NCI-H69 (cell line): ENCODE measurements around the gene LCP2.
A peak's percentile ranks its signal among the peaks of the same experiment; 100 is the strongest.

Source experiments
- DNase-seq: peaks from one replicate; lab custom pipeline; 2025; lab: John Stamatoyannopoulos, UW

Gene LCP2

DNA sequence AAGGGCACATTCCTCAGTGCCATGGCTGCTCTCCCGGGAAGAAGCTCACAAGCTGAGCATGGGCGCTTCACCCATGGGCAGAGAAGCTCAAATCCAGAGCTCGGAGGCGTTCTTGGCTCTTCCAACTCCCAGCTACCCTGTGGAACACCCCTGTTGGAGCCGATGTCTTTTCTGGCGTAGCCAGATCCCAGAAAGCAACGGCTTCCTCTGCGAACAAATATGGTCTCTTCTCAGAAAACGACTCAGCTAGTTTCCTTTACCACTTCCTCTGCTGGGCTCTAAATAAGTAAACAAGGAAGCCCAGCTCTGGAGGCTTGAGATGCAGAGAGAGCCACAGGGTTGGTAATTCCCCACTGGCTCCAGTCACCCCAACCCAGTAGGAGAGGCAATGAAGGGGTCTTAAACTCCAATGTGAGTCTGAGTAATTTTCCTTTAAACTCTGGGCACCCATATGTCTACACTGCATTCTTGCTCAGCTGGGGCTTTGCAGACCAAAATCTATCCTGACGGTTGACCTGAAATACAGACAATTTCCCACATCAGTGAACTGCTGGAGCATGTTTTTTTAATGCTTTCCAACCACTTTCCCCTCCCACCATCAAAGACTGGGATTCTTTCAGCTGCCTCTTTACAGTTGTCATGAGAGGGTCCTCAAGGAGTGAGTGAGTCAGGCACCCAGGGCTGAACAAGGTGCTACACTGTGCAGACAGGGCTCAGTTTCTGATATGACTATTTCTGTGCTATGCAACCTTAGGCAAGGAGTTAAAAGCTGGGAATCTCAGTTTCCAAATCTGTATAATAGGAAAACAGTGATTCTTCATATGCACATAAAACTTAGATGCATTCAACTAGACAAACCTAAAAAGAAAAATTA lies at the start of gene LCP2:
Gene LCP2 (minus strand): TSS at position 189 of the 874 bp plus-strand sequence. CDS start 166 bp downstream, at position 23.
- DNase-seq, result no peak

DNA sequence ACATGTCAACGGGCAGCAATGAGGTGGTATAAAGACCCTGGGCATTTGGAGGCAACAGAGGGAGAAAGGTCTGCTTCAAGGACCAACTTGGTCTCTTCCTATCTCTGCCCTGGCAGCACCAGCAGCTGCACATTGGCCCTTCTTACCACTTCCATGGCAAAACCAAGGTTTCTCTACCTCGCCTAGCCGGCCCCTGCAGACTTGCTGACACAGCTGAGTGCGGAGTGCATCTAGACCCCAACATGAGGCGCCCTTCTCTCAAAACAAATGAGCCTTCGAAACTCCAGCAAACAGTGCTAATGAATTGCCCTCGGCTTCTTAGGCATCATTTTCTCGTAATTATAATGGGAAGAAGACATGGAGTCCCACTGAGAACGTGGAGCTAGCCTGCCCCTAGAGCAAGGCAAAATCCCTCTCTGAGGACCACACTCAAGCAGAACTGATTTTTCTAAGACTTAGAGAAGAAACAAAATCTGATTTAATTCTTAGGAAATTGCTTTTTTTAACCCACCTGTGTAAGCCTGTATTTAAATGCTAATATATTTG lies 49.5 kb upstream of the LCP2 start:
- DNase-seq, result no peak

- DNase-seq, result no peak
Observed at GRCh38 chr5:170345971-170346370, 48.4 kb upstream of the LCP2 start.

GRCh38 chr5:170343177-170343576 lies 45.6 kb upstream of the LCP2 start:
- DNase-seq, result no peak

- no peak for DNase-seq
Observed at GRCh38 chr5:170342153-170342725, 44.7 kb upstream of the LCP2 start.

DNA sequence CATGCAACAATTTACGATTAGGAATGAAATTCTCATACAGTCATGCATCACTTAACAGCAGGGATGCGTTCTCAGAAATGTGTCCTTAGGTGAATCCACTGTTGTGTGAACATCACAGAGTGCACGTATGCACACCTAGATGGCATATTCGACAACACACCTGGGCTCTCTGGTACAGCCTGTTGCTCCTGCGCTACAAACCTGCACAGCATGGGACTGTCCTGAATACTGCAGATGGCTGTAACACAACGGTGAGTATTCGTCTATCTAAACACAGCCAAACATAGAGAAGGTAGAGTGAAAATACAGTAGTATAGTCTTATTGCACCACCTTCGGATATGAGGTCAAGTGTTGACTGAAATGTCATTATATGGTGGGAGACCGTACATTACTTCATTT lies 44.0 kb upstream of the LCP2 start:
- DNase-seq, result peak; percentile 12

GRCh38 chr5:170339780-170340167 lies 42.2 kb upstream of the LCP2 start:
- no peak for DNase-seq

DNA sequence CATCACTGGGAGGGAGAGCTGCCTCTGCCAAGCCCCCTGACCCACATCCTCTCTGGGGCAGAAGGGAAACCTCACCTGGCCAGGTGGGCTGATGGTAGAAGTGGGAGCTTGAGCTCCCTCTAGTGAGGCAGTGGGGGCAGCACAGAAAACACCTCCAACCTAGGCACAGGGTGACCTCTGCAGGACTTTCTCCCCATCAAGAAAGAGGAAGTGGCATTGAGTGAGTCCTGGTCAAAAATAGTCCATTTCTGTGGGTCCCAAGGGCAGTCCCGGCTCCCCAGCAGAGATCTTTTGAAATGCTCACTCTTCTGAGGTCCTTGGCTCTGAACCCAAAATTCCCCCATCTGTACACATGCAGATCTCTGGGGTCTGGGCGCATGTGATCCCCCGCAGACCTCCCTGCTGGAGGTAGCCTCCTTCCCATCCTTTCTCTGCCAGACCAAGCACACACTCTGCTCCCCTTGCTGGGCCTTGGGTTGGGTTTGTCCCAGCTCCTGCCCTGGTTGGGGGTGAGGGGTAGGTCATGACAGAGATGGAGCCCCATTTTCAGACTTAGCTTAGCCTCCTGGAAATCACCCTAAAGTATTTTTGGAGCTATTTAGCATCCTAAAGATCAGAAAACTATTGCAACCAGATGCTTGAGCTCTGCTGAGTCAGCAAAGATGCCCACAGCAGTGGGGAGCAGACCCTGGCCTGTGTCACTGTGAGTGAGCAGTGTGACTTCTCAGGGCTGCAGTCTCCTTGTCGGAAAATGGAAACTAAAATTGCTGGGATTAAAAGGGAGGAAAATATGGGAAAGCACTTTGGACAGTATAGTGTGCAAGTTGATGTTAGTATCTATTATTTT lies 41.6 kb upstream of the LCP2 start:
- DNase-seq, result peak; percentile 44

DNA sequence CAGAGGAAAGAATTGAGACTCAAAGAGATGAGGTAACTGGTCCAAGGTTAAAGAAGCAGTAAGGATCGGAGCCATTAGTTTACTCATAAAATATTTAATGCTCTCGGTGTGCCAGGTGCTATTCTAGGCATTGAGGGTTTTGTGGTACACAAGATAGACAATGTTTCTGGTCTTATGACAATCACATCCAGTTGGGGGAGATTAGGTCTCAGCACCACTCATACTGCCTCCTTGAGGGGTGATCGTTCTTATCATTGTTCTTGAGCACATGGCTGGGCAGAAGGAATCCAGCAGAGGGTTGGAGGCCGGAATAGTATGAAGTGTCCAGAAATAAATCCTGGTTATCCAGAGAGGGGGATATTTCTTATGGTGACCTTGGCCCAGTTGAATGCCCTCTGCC lies 40.7 kb upstream of the LCP2 start:
- DNase-seq, result no peak

DNA sequence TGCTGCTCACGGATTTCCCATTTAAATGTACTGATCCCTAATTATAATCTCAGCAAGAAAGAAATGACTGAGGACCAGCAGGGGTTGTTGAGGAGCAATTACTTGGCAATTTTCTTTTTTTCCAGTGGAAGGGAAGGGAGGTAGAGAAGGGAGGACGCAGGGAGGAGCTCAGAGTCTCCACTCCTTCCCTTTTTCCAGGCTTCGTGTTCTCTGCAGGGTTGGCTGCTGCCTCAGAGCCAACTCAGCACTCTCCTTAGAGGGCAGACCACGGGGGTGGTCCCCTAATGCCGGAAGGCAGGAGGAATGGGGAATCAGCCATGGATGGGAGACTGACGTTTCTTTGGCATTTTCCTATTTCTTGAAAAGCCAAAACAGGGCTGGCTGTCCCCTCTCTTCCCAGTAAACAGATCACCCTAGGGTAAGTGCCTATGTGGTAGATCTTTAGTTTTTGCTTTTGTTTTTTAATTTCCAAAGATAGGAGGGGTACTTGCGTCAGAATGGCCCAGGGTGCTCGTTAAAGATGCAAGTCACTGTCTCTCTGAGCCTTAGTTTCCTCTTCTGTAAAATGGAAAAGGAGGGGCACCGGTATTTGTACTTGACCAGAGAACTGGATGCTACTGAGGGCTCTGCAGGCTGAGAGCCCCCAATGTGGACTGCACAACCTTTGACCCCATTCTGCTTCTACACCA lies 39.6 kb upstream of the LCP2 start:
- peak; percentile 80 for DNase-seq

DNA sequence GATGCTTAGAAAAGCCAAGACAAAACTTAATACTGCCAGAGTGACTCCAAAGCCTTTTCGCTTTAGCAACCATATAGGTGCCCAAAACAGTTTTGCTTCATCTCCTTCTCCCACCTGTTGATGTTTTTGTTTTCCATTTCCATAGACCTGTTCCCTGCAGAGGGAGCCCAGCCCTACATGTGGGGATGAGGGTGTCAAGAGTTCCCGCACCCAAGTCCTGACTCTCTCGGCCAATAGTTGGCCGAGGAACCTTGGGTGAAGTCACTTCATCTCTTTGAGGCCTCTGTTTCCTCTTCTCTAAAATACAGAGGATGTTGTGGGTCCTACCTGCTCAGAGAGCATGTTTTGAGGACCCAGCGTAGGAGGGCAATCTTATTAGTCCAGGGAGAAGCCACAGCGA lies 38.5 kb upstream of the LCP2 start:
- DNase-seq, result no peak

GRCh38 chr5:170334626-170335025 lies 37.0 kb upstream of the LCP2 start:
- no peak for DNase-seq

GRCh38 chr5:170333161-170333910 lies 35.8 kb upstream of the LCP2 start:
- DNase-seq, result peak; percentile 84

GRCh38 chr5:170332058-170332457 lies 34.5 kb upstream of the LCP2 start:
- DNase-seq, result no peak

- no peak for DNase-seq
Observed at GRCh38 chr5:170330568-170331054, 33.0 kb upstream of the LCP2 start.

GRCh38 chr5:170329524-170329923 lies 31.9 kb upstream of the LCP2 start:
- no peak for DNase-seq

GRCh38 chr5:170327829-170328228 lies 30.3 kb upstream of the LCP2 start:
- DNase-seq, result no peak

DNA sequence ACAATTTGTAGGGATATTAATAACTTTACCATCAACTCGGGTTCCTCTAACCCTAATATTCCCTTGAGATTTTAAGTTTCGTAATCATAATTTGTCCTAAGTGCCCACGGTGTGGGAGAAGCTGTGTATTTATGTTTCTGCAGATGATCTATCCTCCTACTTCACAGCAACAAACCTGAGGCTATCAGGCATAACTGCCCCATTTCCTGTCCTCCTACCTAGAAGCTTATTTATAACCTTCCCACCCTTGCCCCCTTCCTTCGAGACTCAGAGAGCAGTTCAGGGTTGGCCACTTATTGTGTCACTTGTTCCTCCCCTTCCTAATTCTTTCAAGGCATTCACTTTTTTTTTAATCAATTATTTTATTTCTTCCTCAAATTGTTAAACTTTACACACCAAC lies 29.6 kb upstream of the LCP2 start:
- DNase-seq, result no peak

DNA sequence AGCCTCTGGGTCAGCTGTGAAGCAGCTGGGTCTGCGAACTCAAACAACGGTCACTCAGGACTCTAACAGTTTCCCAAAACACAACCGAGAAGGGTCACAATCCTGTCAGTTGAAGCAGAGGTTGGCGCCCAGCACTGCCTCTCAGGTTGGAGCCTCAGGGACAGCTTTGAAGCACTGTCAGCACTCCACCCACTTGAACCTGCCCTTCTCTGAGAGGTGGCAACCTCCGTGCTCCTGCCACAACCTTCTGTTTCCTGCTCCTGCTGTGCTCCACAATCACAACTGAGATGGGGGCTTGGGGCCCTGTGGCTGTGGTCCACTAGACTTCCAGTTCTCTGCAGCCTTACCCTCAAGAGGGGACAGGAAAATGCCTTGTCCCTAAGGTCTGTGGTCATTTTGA lies 21.7 kb upstream of the LCP2 start:
- no peak for DNase-seq

DNA sequence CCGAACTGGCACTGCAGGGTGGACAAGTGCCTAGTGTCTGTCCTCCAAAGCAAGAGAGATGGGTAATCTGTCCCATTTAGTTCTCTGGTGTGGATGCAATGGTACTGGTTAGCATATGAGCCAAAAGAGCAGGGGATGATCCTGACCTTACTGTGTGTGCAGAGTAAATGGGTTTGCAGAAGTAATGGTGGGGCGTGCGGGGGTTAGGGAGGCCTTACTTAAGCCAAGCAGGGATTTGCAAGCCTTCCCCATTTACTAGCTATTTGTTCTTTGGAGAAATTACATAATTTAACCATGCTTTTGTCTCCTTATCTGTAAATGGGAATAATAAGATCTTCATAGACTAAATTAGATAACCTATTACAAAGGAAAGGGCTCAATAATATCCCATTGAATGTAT lies 19.9 kb upstream of the LCP2 start:
- DNase-seq, result no peak

DNA sequence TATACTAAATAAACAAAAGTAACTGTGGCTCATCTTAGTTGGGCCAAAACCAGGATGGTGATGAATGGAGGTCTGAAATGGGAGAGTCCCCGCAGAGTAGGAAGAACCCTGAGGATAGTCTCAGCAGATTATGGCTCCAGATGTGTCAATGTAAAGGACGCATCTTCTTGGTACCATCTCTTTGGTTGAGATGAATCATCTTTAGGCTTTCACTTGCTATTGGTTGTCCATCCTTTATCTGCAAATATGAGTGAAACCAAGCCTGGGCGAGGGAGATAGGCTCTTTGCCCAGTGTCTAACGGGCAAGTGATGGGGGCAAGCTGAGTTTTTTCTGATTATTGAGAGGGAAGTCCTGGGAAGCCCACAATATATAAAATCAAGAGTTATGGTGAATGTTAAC lies 19.4 kb upstream of the LCP2 start:
- DNase-seq, result no peak
